Aorta (tissue), 5 donors: ENCODE data around the gene IGHMBP2. TPM values are rescaled to one million over a fixed set of nuclear protein-coding genes. Genes with fewer than 3 reads are reported as not detected.

Experiments
- ATAC-seq: fragments of 200-7000 bp; cut with Tn5 transposase; one replicate; pipeline ENCODE4 v1.9.1; 2022; ENCODE audit warnings: moderate library complexity; ENCODE audit not compliant: low FRiP score
- DNase-seq, 2 donors: peaks; one replicate each; pipeline ENCODE4 v3.0.0-alpha.2; 2020
- H3K27ac ChIP-seq, 2 donors: one replicate each; pipeline ENCODE4 v1.5.1; 2013; ENCODE audit warnings: low read length in 2 of 2, mild to moderate bottlenecking in 2 of 2, moderate library complexity in 2 of 2, control low read depth in 1 of 2, inconsistent platforms in 1 of 2, low read depth in 1 of 2
- H3K27me3 ChIP-seq, 2 donors: one replicate each; pipeline ENCODE4 v1.6.1; 2013; ENCODE audit warnings: control low read depth in 1 of 2, low read length in 1 of 2, mild to moderate bottlenecking in 1 of 2, moderate library complexity in 1 of 2; ENCODE audit not compliant: insufficient read depth in 2 of 2, control insufficient read depth in 1 of 2
- H3K36me3 ChIP-seq, 2 donors: one replicate each; pipeline ENCODE4 v1.6.1; 2013; ENCODE audit warnings: control low read depth in 1 of 2, low read length in 1 of 2, mild to moderate bottlenecking in 1 of 2; ENCODE audit not compliant: insufficient read depth in 2 of 2, control insufficient read depth in 1 of 2
- H3K4me1 ChIP-seq, 2 donors: one replicate each; pipeline ENCODE4 v1.6.1; 2013; ENCODE audit warnings: low read length in 2 of 2, control low read depth in 1 of 2, mild to moderate bottlenecking in 1 of 2, moderate library complexity in 1 of 2; ENCODE audit not compliant: insufficient read depth in 2 of 2, control insufficient read depth in 1 of 2
- H3K4me3 ChIP-seq, 2 donors: one replicate each; pipeline ENCODE4 v1.5.1; 2013; ENCODE audit warnings: low read length in 2 of 2, control low read depth in 1 of 2, mild to moderate bottlenecking in 1 of 2
- H3K9me3 ChIP-seq: one replicate; pipeline ENCODE4 v1.6.1; 2013; ENCODE audit warnings: mild to moderate bottlenecking, low read length; ENCODE audit not compliant: control insufficient read depth
- WGBS, 2 donors: extraction: QIAGEN DNeasy Blood & Tissue Kit; methylation state at CpG; one replicate each; pipeline ENCODE4 v1.1.7; 2013; 5-methylcytosine and 5-hydroxymethylcytosine counted together
- intact Hi-C, 2 donors: fragments of 100-400 bp; cut with DNase I; formaldehyde crosslinking; loops; one replicate each; pipeline versions ENCODE4 v1.14.2 to v1.15.0; 2022
- polyA plus RNA-seq, 2 donors: library from polyadenylated mRNA; stranded (reverse); fragments of 200-250 nt; gene quantifications; one replicate each; pipeline ENCODE4 v1.2.3, GENCODE V29; 2013
- total RNA-seq, 2 donors: library from RNA; stranded (reverse); fragmentation: NEBNext Ultra II Directional; extraction: Animal tissue kit (Norgen Biotek cat#: 25700); gene quantifications; one replicate each; pipeline ENCODE4 v1.2.1, GENCODE V29; 2021
- donor health status: healthy with polysubstance abuse.
- donor health status: Bipolar disorder and iron deficiency.
- donor health status: DM: no; HTN: no; CAD: no.
- donor health status: DM: no; HTN: no; CAD: no.
- donor health status: DM: yes; HTN: yes; CAD: no.

IGHMBP2 gene
- total and polyA plus RNA-seq, 4 donors, result 5.6 to 64.7 (median 29.1) TPM

DNA sequence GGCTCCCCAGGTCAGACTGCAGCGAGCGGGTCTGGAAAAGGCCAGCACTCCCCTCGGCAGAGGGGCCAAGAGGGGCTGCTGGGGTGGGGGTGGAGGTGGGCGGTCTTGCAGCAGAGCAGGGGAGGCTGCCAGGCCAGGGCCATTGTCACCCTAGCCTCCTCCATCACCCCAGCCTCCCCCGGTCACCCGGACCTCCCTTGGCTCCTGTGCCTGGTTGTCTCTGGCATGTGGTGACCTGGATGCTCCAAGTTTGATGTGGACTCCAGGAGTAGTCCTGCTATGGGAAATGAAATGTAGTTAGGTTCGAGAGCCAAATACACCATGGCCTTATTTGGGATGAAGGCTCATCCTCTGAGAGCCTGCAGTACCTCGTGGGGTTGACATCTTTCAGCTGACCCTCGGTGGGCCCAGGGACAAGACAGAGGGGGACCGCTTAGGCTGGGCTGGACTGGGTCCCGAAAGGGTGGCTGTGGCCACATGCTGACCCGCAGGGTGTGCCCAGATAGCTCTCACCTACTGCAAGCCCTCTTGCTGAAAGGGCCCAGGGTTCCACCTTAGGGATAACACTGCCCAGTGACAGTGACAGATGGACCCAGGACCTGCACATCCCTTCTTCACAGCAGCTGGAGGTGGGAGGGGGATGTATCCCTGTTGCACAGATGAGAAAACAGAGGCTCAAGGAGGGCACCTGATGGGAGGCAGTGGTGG lies 53.0 kb downstream of the IGHMBP2 start:
- H3K9me3 ChIP-seq, result no peaks in the 10 kb centered on the region
- no peak overlapping the region for H3K27ac ChIP-seq
- DNase-seq (no peak), ATAC-seq (peak; percentile 13)
- intact Hi-C loops, result no loop called here
- no peaks in the 10 kb centered on the region for H3K27me3 ChIP-seq
- whole genome bisulfite sequencing, 2 donors, result 71 to 81% methylated on average over 12 of the region's 12 CpGs
- H3K4me3 ChIP-seq, result no peak overlapping the region
- H3K36me3 ChIP-seq, result no peaks in the 10 kb centered on the region
- H3K4me1 ChIP-seq, result no peaks in the 10 kb centered on the region

DNA sequence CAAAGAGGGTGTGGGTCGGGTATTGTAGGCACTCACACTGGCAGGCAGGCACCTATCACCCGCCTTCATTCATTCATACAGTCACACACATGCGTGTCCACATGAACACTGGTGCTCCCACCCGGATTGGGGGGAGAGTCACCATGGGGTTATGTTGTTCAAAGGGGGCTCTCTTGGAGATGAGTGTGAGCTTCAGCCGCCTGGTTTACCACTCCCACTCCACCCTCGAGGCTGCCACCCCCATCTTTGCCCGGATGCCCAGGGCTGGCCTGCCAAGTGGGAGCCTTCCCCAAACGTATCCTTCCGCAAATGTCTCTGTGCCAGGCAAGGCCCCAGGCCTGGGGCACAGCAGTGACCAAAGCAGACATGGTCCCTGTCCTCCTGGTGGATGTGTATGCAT lies 54.5 kb downstream of the IGHMBP2 start:
- Histone ChIP-seq H3K36me3 (no peaks in the 10 kb centered on the region), H3K4me1 (no peaks in the 10 kb centered on the region), H3K4me3 (no peak overlapping the region), H3K27me3 (no peaks in the 10 kb centered on the region), H3K9me3 (no peaks in the 10 kb centered on the region), H3K27ac (no peak overlapping the region)
- 89 to 93% methylated on average over 9 of the region's 9 CpGs for WGBS, 2 donors
- ATAC-seq, result no peak
- DNase-seq, result peak; percentile 31 to 64
- intact Hi-C loops, result no loop called here

DNA sequence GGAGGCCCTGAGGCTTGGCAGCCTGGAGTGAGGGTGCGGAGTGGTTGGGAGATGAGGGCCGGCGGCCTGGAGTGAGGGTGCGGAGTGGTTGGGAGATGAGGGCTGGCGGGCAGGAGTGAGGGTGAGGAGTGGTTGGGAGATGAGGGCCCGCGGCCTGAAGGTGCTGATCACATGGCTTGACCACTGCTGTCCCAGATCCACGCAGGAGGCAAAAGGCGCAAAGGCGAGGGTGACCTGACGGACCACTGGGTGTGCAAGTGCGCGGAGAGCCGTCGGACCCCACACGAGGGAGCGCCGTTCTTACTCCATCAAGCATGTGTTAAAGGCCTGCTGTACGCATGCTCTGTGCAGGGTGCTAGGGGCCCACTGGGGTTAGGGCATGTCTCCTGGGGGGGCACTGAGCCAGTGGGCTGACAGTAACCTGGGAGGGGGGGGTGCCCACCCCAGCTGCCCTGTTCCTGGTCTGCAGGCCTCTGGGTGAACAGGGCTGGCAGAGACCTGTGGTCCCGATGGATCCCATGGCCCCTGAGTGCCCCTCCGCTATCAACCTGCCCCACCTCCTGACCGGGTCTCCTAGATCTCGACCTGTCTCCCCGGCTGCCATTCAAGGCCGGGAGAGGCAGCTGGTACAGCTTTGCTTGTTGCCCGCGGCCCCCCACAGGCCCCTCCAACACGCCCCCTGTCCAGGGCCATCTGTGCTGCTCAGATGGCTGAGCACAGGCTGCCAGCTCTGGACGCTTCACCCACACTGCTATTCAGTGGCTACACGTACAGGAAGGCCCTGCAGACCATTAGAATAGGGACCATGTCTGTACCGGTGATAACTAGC lies 56.0 kb downstream of the IGHMBP2 start:
- intact Hi-C loops, result no loop called here
- WGBS, 2 donors, result 93 to 94% methylated on average over 31 of the region's 31 CpGs

DNA sequence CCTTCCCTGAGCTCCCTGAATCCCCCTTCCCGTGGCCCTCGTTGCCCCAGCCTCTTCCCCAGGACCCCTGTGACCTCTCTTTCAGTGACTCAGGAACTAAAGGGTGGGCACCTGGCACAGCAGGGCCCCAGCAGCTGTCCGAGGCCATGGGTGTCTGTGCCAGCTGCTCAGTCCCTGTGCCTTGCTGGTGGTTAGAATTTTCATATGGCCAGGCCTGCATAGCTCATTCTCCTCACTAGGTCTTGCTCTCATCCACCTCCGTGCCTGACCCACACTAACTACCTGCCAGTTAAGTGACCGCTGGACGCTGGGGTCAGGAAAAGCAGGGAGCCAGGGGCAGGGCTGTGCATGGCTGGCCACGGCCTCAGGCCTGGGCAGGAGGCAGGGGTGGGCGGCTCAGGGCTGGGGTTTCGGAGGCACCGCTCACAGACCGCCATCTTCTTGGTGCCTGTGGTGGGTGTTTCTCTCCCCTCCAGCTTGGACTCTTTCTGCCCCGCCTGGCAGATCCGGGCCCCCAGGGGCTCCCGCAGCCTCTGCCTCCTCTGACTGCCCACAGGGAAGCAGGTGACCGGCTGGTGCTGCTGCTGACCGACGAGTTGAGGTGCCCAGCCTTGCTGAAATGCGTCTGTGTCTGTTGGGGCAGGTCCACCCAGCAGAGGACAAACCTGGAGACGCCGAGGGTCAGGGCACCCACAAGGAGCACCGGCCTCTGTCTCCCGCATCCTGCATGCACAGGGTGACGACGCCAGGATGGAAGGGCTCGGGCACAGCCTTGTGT lies 56.8 kb downstream of the IGHMBP2 start:
- H3K9me3 ChIP-seq, result no peaks in the 10 kb centered on the region
- WGBS, 2 donors, result 90 to 92% methylated on average over 25 of the region's 25 CpGs
- no peak overlapping the region for H3K27ac ChIP-seq
- no peak for ATAC-seq
- intact Hi-C loops, result no loop called here
- H3K4me3 ChIP-seq, result no peak overlapping the region
- no peaks in the 10 kb centered on the region for H3K36me3 ChIP-seq
- DNase-seq, result peak; percentile 34 to 73
- no peaks in the 10 kb centered on the region for H3K4me1 ChIP-seq
- H3K27me3 ChIP-seq, result no peaks in the 10 kb centered on the region

More for the DNA sequence above, 56.0 kb downstream of the IGHMBP2 start:
- Histone ChIP-seq H3K27me3 (no peaks in the 10 kb centered on the region), H3K4me1 (no peaks in the 10 kb centered on the region), H3K4me3 (no peak overlapping the region), H3K36me3 (no peaks in the 10 kb centered on the region), H3K9me3 (no peaks in the 10 kb centered on the region), H3K27ac (no peak overlapping the region)
- DNase-seq (peak; percentile 42 to 53), ATAC-seq (no peak)

DNA sequence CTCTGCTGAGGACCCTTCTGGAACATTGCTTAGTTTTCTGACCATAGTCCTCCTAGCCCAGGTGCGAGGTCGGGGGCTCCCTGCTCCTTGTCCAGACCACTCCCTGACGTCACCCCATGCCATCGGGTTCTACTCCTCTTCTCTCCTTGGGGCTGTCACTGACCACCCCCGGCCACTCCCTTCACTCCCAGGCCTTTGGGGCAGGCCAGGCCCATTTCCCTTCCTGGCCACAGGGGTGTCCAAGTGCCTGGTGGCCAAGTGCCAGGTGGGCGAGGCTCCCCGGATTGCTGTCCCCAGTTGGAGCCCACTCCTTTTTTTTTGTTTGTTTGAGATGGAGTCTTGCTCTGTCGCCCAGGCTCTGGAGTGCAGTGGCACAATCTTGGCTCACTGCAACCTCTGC lies 57.6 kb downstream of the IGHMBP2 start:
- WGBS, 2 donors, result 79 to 83% methylated on average over 8 of the region's 8 CpGs
- Histone ChIP-seq H3K27ac (no peak overlapping the region), H3K9me3 (no peaks in the 10 kb centered on the region), H3K36me3 (no peaks in the 10 kb centered on the region), H3K4me1 (no peaks in the 10 kb centered on the region), H3K27me3 (no peaks in the 10 kb centered on the region), H3K4me3 (no peak overlapping the region)
- DNase-seq (peak in 1 of 2 donors; percentile 65), ATAC-seq (no peak)
- intact Hi-C loops, result no loop called here

DNA sequence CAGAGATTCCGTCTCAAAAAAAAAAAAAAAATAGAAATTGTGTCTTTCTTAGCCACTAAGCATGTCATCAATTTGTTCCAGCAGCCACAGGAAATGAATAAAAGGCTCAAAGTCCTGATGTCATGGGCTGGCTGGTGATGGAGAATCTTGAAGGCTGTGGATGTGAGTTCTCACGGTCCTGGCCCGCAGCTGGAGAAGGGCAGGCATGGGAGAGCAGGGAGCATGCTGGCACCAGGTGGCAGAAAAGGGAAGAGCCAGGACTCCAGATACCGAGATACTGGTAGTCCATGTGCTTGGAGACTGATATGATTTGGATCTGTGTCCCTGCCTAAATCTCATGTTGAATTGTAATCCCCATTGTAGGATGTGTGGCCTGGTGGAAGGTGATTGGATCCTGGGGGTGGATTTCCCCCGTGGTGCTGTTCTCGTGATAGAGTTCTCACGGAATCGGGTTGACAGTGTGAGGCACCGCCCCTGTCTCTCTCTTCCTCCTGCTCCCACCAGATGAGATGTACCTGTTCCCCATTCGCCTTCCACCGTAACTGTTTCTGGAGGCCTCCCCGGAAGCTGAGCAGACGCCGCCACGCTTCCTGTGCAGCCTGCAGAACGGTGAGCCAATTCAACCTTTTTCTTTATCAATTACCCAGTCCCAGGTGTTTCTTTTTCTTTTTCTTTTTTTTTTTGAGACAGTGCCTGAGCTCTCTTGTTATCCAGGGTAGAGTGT lies 59.0 kb downstream of the IGHMBP2 start:
- no peak overlapping the region for H3K27ac ChIP-seq
- DNase-seq (peak in 1 of 2 donors; percentile 63), ATAC-seq (no peak)
- no peaks in the 10 kb centered on the region for H3K27me3 ChIP-seq
- H3K36me3 ChIP-seq, result no peaks in the 10 kb centered on the region
- H3K4me1 ChIP-seq, result no peaks in the 10 kb centered on the region
- H3K4me3 ChIP-seq, result no peak overlapping the region
- WGBS, 2 donors, result 81 to 83% methylated on average over 16 of the region's 16 CpGs
- H3K9me3 ChIP-seq, result no peaks in the 10 kb centered on the region
- intact Hi-C loops, result no loop called here

DNA sequence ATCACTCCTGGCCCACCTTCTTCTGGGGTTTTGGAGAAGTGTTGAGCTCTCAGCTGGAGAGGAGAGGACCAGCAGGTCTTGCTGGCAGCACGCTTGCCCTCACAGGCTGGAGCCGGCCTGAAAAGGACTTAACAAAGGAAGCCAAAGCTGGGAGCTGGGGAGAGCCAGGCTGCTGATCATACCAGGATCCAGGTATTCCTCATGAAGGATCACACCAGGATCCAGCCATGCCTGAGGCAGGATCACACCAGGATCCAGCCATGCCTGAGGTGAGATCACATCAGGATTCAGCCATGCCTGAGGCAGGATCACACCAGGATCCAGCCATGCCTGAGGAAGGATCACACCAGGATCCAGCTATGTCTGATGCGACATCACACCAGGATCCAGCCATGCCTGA lies 60.1 kb downstream of the IGHMBP2 start:
- DNase-seq (peak in 1 of 2 donors; percentile 39), ATAC-seq (peak; percentile 88)
- H3K4me3 ChIP-seq, result no peak overlapping the region
- no peaks in the 10 kb centered on the region for H3K4me1 ChIP-seq
- no peaks in the 10 kb centered on the region for H3K36me3 ChIP-seq
- no peaks in the 10 kb centered on the region for H3K27me3 ChIP-seq
- H3K27ac ChIP-seq, result no peak overlapping the region
- WGBS, 2 donors, result 94 to 97% methylated on average over 3 of the region's 3 CpGs
- intact Hi-C loops, result no loop called here
- H3K9me3 ChIP-seq, result no peaks in the 10 kb centered on the region
